GM18505 (cell line): Measurements from ENCODE around the gene FAM13B.

ENCODE experiments used
- ATAC-seq: cut with Tn5 transposase; IDR thresholded peaks from one replicate; pipeline ENCODE4 v1.9.1; 2021; ENCODE audit not compliant: unreplicated experiment
- POLR2A ChIP-seq: IDR thresholded peaks from 4 replicates; pipeline ENCODE4 v1.6.1; 2011; ENCODE audit warnings: borderline replicate concordance; ENCODE audit not compliant: insufficient read depth, insufficient read length; ENCODE audit errors: extremely low read depth

The FAM13B gene

GRCh38 chr5:137921931-137922330 is 110.9 kb downstream of the FAM13B start:
- no peak for ATAC-seq
- no peak for TF ChIP-seq POLR2A

- no peak for ATAC-seq
Observed at GRCh38 chr5:137916923-137917322, 116.0 kb downstream of the FAM13B start.

GRCh38 chr5:137914758-137915157 is 118.1 kb downstream of the FAM13B start:
- TF ChIP-seq POLR2A = no peak
- no peak for ATAC-seq

More at GRCh38 chr5:137916923-137917322, 116.0 kb downstream of the FAM13B start:
- TF ChIP-seq POLR2A = no peak

- ATAC-seq = no peak
- no peak for TF ChIP-seq POLR2A
Observed at GRCh38 chr5:137902408-137903133, 130.3 kb downstream of the FAM13B start.

- ATAC-seq = no peak
- TF ChIP-seq POLR2A = no peak
Observed at GRCh38 chr5:137901011-137901817, 131.7 kb downstream of the FAM13B start.

GRCh38 chr5:137899493-137899892 is 133.4 kb downstream of the FAM13B start:
- ATAC-seq = no peak
- no peak for TF ChIP-seq POLR2A

GRCh38 chr5:137896560-137896959 is 136.3 kb downstream of the FAM13B start:
- no peak for ATAC-seq
- no peak for TF ChIP-seq POLR2A

- no peak for TF ChIP-seq POLR2A
- ATAC-seq = no peak
Observed at GRCh38 chr5:137894586-137894985, 138.3 kb downstream of the FAM13B start.

GRCh38 chr5:137891849-137892248 is 141.0 kb downstream of the FAM13B start:
- ATAC-seq = no peak
- no peak for TF ChIP-seq POLR2A

GRCh38 chr5:137890845-137891244 is 142.0 kb downstream of the FAM13B start:
- no peak for TF ChIP-seq POLR2A
- ATAC-seq = no peak

- ATAC-seq = peak; percentile 97
- peak; percentile 95 for TF ChIP-seq POLR2A
Observed at GRCh38 chr5:137888863-137889759, 143.8 kb downstream of the FAM13B start, which contains the start of gene PKD2L2. PKD2L2 (plus strand) TSS chr5:137889457; CDS start chr5:137889492, 35 bp downstream.

GRCh38 chr5:137888466-137888862 is 144.4 kb downstream of the FAM13B start:
- TF ChIP-seq POLR2A = no peak
- ATAC-seq = no peak
